ENCODE measurements around the gene PSORS1C2. TPM values are rescaled to one million over a fixed set of nuclear protein-coding genes. Genes with fewer than 3 reads are reported as not detected.

The PSORS1C2 gene
- total RNA-seq, 1 experiment from 2014 or later, result 0.55 TPM

DNA sequence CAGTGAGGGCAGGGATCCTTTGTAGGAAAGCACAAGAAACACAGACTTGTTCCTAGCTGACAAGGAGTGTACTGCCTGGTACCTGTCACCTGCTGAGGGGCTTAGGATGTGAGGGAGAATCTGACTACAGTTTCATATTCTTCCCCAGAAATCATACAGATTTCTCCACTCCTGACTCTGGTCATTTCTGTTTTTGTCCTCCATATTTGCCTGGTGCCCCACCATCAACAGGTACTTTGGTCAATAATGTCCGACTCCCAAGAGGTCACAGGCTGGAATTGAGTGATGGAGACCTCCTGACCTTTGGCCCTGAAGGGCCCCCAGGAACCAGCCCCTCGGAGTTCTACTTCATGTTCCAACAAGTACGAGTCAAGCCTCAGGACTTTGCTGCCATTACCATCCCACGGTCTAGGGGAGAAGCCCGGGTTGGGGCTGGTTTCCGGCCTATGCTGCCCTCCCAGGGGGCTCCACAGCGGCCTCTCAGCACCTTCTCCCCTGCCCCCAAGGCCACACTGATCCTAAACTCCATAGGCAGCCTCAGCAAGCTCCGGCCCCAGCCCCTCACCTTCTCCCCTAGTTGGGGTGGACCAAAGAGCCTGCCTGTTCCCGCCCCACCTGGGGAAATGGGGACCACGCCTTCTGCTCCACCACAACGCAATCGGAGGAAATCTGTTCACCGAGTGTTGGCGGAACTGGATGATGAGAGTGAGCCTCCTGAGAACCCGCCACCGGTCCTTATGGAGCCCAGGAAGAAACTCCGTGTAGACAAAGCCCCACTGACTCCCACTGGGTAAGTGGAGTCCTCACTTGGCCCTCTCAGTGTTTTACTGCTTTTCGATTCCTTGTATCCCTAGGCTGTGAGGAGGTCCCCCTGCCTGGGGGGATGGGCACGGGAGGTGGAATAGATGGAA is 22.6 kb upstream of the PSORS1C2 start (continued):
- TF ChIP-seq, protein P1, sequence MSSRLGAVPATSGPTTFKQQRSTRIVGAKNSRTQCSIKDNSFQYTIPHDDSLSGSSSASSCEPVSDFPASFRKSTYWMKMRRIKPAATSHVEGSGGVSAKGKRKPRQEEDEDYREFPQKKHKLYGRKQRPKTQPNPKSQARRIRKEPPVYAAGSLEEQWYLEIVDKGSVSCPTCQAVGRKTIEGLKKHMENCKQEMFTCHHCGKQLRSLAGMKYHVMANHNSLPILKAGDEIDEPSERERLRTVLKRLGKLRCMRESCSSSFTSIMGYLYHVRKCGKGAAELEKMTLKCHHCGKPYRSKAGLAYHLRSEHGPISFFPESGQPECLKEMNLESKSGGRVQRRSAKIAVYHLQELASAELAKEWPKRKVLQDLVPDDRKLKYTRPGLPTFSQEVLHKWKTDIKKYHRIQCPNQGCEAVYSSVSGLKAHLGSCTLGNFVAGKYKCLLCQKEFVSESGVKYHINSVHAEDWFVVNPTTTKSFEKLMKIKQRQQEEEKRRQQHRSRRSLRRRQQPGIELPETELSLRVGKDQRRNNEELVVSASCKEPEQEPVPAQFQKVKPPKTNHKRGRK (CRISPR knock-in tag; IDR thresholded peaks at IDR 0.05; ENCODE audit: borderline replicate concordance), result no peak
- TF ChIP-seq ZNF416 (CRISPR knock-in tag; IDR thresholded peaks at IDR 0.05) (peak; percentile 44; the same call in 1 of the 2 replicates), GRHL2 (CRISPR knock-in tag; IDR thresholded peaks at IDR 0.05; ENCODE audit: insufficient replicate concordance, severe bottlenecking) (no peak), OVOL2 (CRISPR knock-in tag; IDR thresholded peaks at IDR 0.05; ENCODE audit: borderline replicate concordance) (no peak), NR2C2 (CRISPR knock-in tag; IDR thresholded peaks at IDR 0.05) (no peak), IRF2 (CRISPR knock-in tag; IDR thresholded peaks at IDR 0.05; ENCODE audit: borderline replicate concordance, low read depth) (no peak), CREB1 (CRISPR knock-in tag; IDR thresholded peaks at IDR 0.05) (no peak), NR3C1 (CRISPR knock-in tag; conservative IDR thresholded peaks at IDR 0.05; ENCODE audit: low read depth) (no peak), NFE2L1 (CRISPR knock-in tag; IDR thresholded peaks at IDR 0.05) (no peak), NR1H2 (CRISPR knock-in tag; IDR thresholded peaks at IDR 0.05) (no peak), ZNF219 (CRISPR knock-in tag; IDR thresholded peaks at IDR 0.05; ENCODE audit: borderline replicate concordance) (no peak), RELA (CRISPR knock-in tag; IDR thresholded peaks at IDR 0.05; ENCODE audit: borderline replicate concordance) (no peak), JUN (CRISPR knock-in tag; IDR thresholded peaks at IDR 0.05) (peak; percentile 43; the same call in 1 of the 2 replicates), ESRRA (CRISPR knock-in tag; IDR thresholded peaks at IDR 0.05; ENCODE audit: borderline replicate concordance) (no peak), ZNF671 (CRISPR knock-in tag; IDR thresholded peaks at IDR 0.05) (peak; percentile 26; the same call in 1 of the 2 replicates), EMX1 (CRISPR knock-in tag; IDR thresholded peaks at IDR 0.05) (peak; percentile 72; the same call in 1 of the 2 replicates), NFATC4 (CRISPR knock-in tag; IDR thresholded peaks at IDR 0.05) (peak; percentile 47), ZBTB21 (CRISPR knock-in tag; IDR thresholded peaks at IDR 0.05; ENCODE audit: borderline replicate concordance) (no peak), GTF2I (CRISPR knock-in tag; conservative IDR thresholded peaks at IDR 0.05) (no peak)
- TF ChIP-seq, protein P2, sequence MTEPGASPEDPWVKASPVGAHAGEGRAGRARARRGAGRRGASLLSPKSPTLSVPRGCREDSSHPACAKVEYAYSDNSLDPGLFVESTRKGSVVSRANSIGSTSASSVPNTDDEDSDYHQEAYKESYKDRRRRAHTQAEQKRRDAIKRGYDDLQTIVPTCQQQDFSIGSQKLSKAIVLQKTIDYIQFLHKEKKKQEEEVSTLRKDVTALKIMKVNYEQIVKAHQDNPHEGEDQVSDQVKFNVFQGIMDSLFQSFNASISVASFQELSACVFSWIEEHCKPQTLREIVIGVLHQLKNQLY (CRISPR knock-in tag; IDR thresholded peaks at IDR 0.05), result peak; percentile 33; the same call in 1 of the 2 replicates
- TF ChIP-seq, protein P3, sequence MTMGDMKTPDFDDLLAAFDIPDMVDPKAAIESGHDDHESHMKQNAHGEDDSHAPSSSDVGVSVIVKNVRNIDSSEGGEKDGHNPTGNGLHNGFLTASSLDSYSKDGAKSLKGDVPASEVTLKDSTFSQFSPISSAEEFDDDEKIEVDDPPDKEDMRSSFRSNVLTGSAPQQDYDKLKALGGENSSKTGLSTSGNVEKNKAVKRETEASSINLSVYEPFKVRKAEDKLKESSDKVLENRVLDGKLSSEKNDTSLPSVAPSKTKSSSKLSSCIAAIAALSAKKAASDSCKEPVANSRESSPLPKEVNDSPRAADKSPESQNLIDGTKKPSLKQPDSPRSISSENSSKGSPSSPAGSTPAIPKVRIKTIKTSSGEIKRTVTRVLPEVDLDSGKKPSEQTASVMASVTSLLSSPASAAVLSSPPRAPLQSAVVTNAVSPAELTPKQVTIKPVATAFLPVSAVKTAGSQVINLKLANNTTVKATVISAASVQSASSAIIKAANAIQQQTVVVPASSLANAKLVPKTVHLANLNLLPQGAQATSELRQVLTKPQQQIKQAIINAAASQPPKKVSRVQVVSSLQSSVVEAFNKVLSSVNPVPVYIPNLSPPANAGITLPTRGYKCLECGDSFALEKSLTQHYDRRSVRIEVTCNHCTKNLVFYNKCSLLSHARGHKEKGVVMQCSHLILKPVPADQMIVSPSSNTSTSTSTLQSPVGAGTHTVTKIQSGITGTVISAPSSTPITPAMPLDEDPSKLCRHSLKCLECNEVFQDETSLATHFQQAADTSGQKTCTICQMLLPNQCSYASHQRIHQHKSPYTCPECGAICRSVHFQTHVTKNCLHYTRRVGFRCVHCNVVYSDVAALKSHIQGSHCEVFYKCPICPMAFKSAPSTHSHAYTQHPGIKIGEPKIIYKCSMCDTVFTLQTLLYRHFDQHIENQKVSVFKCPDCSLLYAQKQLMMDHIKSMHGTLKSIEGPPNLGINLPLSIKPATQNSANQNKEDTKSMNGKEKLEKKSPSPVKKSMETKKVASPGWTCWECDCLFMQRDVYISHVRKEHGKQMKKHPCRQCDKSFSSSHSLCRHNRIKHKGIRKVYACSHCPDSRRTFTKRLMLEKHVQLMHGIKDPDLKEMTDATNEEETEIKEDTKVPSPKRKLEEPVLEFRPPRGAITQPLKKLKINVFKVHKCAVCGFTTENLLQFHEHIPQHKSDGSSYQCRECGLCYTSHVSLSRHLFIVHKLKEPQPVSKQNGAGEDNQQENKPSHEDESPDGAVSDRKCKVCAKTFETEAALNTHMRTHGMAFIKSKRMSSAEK (CRISPR knock-in tag; IDR thresholded peaks at IDR 0.05; ENCODE audit: borderline replicate concordance), result no peak; the same call in 1 of the 2 replicates
- TF ChIP-seq, protein P4, sequence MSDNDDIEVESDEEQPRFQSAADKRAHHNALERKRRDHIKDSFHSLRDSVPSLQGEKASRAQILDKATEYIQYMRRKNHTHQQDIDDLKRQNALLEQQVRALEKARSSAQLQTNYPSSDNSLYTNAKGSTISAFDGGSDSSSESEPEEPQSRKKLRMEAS (CRISPR knock-in tag; IDR thresholded peaks at IDR 0.05), result no peak
- TF ChIP-seq, protein P5, sequence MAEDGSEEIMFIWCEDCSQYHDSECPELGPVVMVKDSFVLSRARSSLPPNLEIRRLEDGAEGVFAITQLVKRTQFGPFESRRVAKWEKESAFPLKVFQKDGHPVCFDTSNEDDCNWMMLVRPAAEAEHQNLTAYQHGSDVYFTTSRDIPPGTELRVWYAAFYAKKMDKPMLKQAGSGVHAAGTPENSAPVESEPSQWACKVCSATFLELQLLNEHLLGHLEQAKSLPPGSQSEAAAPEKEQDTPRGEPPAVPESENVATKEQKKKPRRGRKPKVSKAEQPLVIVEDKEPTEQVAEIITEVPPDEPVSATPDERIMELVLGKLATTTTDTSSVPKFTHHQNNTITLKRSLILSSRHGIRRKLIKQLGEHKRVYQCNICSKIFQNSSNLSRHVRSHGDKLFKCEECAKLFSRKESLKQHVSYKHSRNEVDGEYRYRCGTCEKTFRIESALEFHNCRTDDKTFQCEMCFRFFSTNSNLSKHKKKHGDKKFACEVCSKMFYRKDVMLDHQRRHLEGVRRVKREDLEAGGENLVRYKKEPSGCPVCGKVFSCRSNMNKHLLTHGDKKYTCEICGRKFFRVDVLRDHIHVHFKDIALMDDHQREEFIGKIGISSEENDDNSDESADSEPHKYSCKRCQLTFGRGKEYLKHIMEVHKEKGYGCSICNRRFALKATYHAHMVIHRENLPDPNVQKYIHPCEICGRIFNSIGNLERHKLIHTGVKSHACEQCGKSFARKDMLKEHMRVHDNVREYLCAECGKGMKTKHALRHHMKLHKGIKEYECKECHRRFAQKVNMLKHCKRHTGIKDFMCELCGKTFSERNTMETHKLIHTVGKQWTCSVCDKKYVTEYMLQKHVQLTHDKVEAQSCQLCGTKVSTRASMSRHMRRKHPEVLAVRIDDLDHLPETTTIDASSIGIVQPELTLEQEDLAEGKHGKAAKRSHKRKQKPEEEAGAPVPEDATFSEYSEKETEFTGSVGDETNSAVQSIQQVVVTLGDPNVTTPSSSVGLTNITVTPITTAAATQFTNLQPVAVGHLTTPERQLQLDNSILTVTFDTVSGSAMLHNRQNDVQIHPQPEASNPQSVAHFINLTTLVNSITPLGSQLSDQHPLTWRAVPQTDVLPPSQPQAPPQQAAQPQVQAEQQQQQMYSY (CRISPR knock-in tag; IDR thresholded peaks at IDR 0.05), result no peak
- TF ChIP-seq, protein P6, sequence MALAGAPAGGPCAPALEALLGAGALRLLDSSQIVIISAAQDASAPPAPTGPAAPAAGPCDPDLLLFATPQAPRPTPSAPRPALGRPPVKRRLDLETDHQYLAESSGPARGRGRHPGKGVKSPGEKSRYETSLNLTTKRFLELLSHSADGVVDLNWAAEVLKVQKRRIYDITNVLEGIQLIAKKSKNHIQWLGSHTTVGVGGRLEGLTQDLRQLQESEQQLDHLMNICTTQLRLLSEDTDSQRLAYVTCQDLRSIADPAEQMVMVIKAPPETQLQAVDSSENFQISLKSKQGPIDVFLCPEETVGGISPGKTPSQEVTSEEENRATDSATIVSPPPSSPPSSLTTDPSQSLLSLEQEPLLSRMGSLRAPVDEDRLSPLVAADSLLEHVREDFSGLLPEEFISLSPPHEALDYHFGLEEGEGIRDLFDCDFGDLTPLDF (CRISPR knock-in tag; IDR thresholded peaks at IDR 0.05), result no peak
- TF ChIP-seq, protein P7, sequence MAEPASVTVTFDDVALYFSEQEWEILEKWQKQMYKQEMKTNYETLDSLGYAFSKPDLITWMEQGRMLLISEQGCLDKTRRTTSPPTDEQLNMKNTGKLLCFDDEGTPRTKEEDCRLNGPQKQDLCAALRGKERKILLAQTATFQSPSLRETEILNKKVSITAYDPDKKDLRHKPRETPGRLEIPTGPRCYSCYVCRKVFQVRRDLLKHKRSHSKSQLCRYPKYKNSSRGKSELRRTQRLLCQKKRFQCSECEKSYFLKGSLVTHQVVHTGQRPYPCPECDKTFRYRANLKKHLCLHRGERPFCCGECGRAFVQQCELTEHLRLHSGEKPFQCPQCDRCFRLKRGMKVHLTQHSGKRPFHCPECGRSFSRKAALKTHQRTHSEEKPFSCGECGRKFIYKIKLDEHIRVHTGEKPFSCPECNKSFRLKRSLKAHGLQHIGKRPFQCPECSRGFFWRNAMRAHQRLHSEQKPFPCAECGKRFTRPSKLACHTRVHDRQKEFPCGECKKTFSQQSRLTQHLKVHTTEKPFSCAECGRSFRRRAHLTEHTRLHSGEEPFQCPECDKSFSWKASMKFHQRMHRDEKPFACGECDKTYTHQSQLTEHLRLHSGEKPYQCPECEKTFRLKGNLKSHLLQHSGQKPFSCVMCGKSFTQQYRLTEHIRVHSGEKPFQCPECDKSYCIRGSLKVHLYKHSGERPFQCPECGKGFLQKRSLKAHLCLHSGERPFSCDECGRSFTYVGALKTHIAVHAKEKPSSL (CRISPR knock-in tag; conservative IDR thresholded peaks at IDR 0.05), result peak; percentile 87

All from WTC11 (cell line).